ENCODE measurements around the gene RRP1B. TPM values are rescaled to one million over a fixed set of nuclear protein-coding genes. Genes with fewer than 3 reads are reported as not detected.

The RRP1B gene
- total and polyA plus RNA-seq, 12 donors: 5.7 to 18.6 (median 15.7) TPM

DNA sequence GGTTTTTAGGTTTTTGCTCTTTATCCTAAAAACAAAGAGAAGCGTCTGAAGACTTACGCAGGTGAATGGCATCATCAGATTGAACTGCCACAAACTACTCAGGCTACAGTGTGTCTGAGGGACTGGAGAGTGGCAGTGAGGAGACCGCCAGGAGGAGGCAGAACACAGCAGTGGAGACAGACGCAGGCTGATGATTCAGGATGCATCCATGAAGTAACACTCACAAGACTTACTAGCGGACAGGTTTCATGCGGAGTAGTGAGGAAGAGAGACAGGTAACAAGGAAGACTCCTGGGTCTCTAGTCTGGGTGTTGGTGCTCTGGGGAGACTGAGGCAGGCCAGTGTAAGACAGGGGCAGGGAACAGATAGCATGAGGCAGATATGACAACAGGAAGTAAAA, 5.7 kb upstream of the RRP1B start:
- DNase-seq: no peak
- TF ChIP-seq CTCF (IDR thresholded peaks at IDR 0.05): no peak
- no peak for TF ChIP-seq POLR2A (IDR thresholded peaks at IDR 0.05)
- no peaks in the 10 kb centered on the region for H3K27me3 ChIP-seq
- no peaks in the 10 kb centered on the region for H3K36me3 ChIP-seq (replicated peaks in 1 of 2)
- H3K9me3 ChIP-seq (replicated peaks in 1 of 3): no peaks in the 10 kb centered on the region
- intact Hi-C loops (cut with DNase I): loop anchor here in 1 of 2 donors (10.0 kb wide), 1 partner anchor 749 kb away; no protein-coding TSS in a partner anchor
- no peaks in the 10 kb centered on the region for H3K4me1 ChIP-seq (replicated peaks in 1 of 2)
- 95 to 96% (median 96%) methylated on average over 6 of the region's 6 CpGs for WGBS, 4 donors
- no peak overlapping the region for H3K4me3 ChIP-seq
- no peak overlapping the region for H3K27ac ChIP-seq

DNA sequence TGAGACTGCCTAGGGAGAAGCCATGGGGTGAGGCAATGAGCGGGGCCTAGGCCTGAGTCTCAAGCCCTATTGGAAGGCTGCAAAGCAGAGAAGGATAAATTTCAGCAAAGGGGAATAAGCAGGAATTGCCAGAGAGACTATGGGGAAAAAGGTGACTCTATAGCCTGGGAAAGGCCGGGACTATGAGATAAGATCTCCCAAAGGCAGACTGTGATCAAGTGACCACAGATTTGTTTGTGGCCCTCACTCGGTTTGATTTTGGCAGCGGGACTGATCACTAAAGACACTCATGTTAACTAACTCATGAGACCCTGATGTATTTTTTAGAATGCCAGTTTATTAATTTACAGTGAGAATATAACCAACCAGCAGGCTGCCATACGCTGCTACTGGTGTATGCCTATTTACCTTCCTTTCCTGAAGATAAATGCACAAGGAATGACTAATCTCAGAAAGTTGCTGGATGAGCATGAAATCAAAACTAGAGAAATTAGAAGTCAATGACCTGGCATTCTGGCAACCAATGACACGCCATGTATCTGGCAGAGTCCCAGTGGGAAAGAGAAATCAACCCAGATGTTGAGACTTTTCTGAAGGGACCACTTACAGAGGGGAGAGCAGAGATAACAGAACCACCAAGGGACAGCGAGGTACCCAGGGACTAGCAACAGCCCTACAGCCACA, 4.4 kb upstream of the RRP1B start:
- Histone ChIP-seq H3K27me3 (no peaks in the 10 kb centered on the region), H3K27ac (peak overlapping the region in 3 of 5 donors; percentile 16 to 67 (median 64)), H3K36me3 (replicated peaks in 1 of 2) (no peaks in the 10 kb centered on the region), H3K9me3 (replicated peaks in 1 of 3) (no peaks in the 10 kb centered on the region), H3K4me1 (replicated peaks in 1 of 2) (peaks cover 0 to 6% of the 10 kb centered on the region in 2 donors), H3K4me3 (no peak overlapping the region)
- intact Hi-C loops (cut with DNase I): loop anchor here in 1 of 2 donors (10.0 kb wide), 1 partner anchor 750 kb away; no protein-coding TSS in a partner anchor
- peak in 3 of 7 donors; percentile 20 to 69 (median 42) for DNase-seq
- no peak for TF ChIP-seq CTCF (IDR thresholded peaks at IDR 0.05)
- TF ChIP-seq POLR2A (IDR thresholded peaks at IDR 0.05): peak in 1 of 2 donors; percentile 24
- WGBS, 4 donors: 76 to 79% (median 78%) methylated on average over 7 of the region's 7 CpGs

DNA sequence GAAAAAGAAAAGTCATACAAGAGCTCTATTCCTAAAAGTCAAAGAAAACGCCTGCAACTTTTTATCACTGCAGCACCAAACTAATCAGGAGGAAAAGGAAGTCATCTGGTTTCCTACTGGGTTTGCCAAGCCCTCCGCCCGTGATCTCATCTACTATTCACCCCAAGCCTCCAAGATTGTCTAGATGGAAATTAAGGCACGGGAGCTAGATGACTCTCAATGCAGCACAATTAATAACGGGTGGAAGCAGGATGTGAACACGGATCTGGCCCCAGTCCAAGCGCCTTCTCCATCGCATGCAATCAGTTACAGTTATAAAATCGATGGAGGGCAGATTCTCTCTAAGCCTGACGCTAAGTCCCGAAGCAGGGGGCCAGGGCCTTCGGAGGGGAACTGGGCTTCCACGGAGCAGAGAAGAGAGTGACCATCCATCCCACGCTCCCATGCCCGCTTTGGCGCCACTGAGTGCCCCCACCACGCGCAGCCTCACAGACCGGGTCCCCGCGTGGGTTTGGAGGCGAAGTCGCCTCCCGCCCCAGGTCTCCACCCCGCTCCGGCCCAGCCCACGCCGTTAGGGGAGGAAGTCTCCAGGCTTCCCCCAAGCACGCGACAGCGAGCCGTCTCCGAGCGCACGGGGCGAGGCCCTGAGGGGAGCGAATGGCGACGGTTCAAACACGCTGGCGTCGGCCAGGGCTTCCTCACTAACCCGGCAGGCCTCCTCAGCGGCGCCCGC, 1.8 kb upstream of the RRP1B start:
- intact Hi-C loops (cut with DNase I): loop anchor here in 1 of 2 donors (10.0 kb wide), 1 partner anchor 753 kb away; no protein-coding TSS in a partner anchor
- Histone ChIP-seq H3K4me3 (no peak overlapping the region), H3K9me3 (replicated peaks in 1 of 3) (no peaks in the 10 kb centered on the region), H3K27me3 (no peaks in the 10 kb centered on the region), H3K36me3 (replicated peaks in 1 of 2) (peaks cover 0 to 6% of the 10 kb centered on the region in 2 donors), H3K27ac (no peak overlapping the region), H3K4me1 (replicated peaks in 1 of 2) (peaks cover 7 to 20% of the 10 kb centered on the region in 2 donors)
- 78 to 84% (median 79%) methylated on average over 32 to 46 of the region's 46 CpGs for WGBS, 4 donors
- TF ChIP-seq CTCF (IDR thresholded peaks at IDR 0.05) (no peak), POLR2A (IDR thresholded peaks at IDR 0.05) (no peak)
- DNase-seq: peak in 3 of 7 donors; percentile 18 to 63 (median 21)

- Histone ChIP-seq H3K4me3 (no peak overlapping the region), H3K27ac (no peak overlapping the region), H3K36me3 (replicated peaks in 1 of 2) (peaks cover 0 to 11% of the 10 kb centered on the region in 2 donors), H3K9me3 (replicated peaks in 1 of 3) (no peaks in the 10 kb centered on the region), H3K27me3 (no peaks in the 10 kb centered on the region), H3K4me1 (replicated peaks in 1 of 2) (peaks cover 7 to 20% of the 10 kb centered on the region in 2 donors)
- 94 to 98% (median 95%) methylated on average over 36 to 48 of the region's 48 CpGs for WGBS, 4 donors
- peak in 1 of 7 donors; percentile 18 for DNase-seq
- intact Hi-C loops (cut with DNase I): loop anchor here in 1 of 2 donors (10.0 kb wide), 1 partner anchor 753 kb away; no protein-coding TSS in a partner anchor
- no peak for TF ChIP-seq POLR2A (IDR thresholded peaks at IDR 0.05)
- TF ChIP-seq CTCF (IDR thresholded peaks at IDR 0.05): no peak
These were observed 1.1 kb upstream of the RRP1B start for GRCh38 chr21:43658088-43658741.
